Measurements from ENCODE around the gene MED10. TPM values are rescaled to one million over a fixed set of nuclear protein-coding genes. Genes with fewer than 3 reads are reported as not detected.

The MED10 gene
- total RNA-seq, 4 donors from 2014 or later = 14.6 to 29.7 (median 25.7) TPM

GRCh38 chr5:6396043-6396442 is 17.7 kb upstream of the MED10 start:
- WGBS, 2 donors = 89 to 91% methylated on average over 8 of the region's 8 CpGs
- intact Hi-C loops (cut with DNase I) = no loop called here
- H3K9me3 ChIP-seq = no peaks in the 10 kb centered on the region

GRCh38 chr5:6395621-6396020 is 17.3 kb upstream of the MED10 start:
- H3K36me3 ChIP-seq = no peaks in the 10 kb centered on the region
- H3K27ac ChIP-seq = no peak overlapping the region
- H3K4me3 ChIP-seq (replicated peaks in 1 of 3) = no peak overlapping the region
- TF ChIP-seq POLR2A (IDR thresholded peaks at IDR 0.05) (no peak), CTCF (IDR thresholded peaks at IDR 0.05) (no peak)
- no peaks in the 10 kb centered on the region for H3K4me1 ChIP-seq
- intact Hi-C loops (cut with DNase I) = no loop called here
- no peaks in the 10 kb centered on the region for H3K9me3 ChIP-seq
- H3K27me3 ChIP-seq = no peaks in the 10 kb centered on the region
- 76 to 80% methylated on average over 3 of the region's 3 CpGs for WGBS, 2 donors
- DNase-seq = no peak

More at GRCh38 chr5:6396043-6396442, 17.7 kb upstream of the MED10 start:
- no peak overlapping the region for H3K4me3 ChIP-seq (replicated peaks in 1 of 3)
- TF ChIP-seq POLR2A (IDR thresholded peaks at IDR 0.05) (no peak), CTCF (IDR thresholded peaks at IDR 0.05) (no peak)
- no peak for DNase-seq
- H3K27ac ChIP-seq = no peak overlapping the region
- H3K4me1 ChIP-seq = no peaks in the 10 kb centered on the region
- no peaks in the 10 kb centered on the region for H3K36me3 ChIP-seq
- H3K27me3 ChIP-seq = no peaks in the 10 kb centered on the region

GRCh38 chr5:6395102-6395445 is 16.7 kb upstream of the MED10 start:
- no peaks in the 10 kb centered on the region for H3K27me3 ChIP-seq
- H3K36me3 ChIP-seq = no peaks in the 10 kb centered on the region
- WGBS, 2 donors = 59 to 66% methylated on average over 4 to 6 of the region's 7 CpGs
- no peak overlapping the region for H3K27ac ChIP-seq
- H3K9me3 ChIP-seq = no peaks in the 10 kb centered on the region
- DNase-seq = no peak
- H3K4me1 ChIP-seq = no peaks in the 10 kb centered on the region
- H3K4me3 ChIP-seq (replicated peaks in 1 of 3) = no peak overlapping the region
- TF ChIP-seq POLR2A (IDR thresholded peaks at IDR 0.05) (no peak), CTCF (IDR thresholded peaks at IDR 0.05) (no peak)
- intact Hi-C loops (cut with DNase I) = no loop called here

- TF ChIP-seq CTCF (IDR thresholded peaks at IDR 0.05) (no peak), POLR2A (IDR thresholded peaks at IDR 0.05) (no peak)
- Histone ChIP-seq H3K9me3 (no peaks in the 10 kb centered on the region), H3K4me1 (no peaks in the 10 kb centered on the region), H3K36me3 (no peaks in the 10 kb centered on the region), H3K4me3 (replicated peaks in 1 of 3) (no peak overlapping the region), H3K27ac (no peak overlapping the region), H3K27me3 (no peaks in the 10 kb centered on the region)
- no peak for DNase-seq
- intact Hi-C loops (cut with DNase I) = no loop called here
- WGBS, 2 donors = 87% methylated on average over 12 of the region's 12 CpGs
Observed at GRCh38 chr5:6394429-6395101, 16.2 kb upstream of the MED10 start.

- peak in 1 of 2 donors; percentile 4 for DNase-seq
- Histone ChIP-seq H3K4me1 (no peaks in the 10 kb centered on the region), H3K4me3 (replicated peaks in 1 of 3) (no peak overlapping the region), H3K36me3 (no peaks in the 10 kb centered on the region), H3K27me3 (no peaks in the 10 kb centered on the region), H3K9me3 (no peaks in the 10 kb centered on the region), H3K27ac (no peak overlapping the region)
- 87 to 89% methylated on average over 2 of the region's 2 CpGs for WGBS, 2 donors
- TF ChIP-seq CTCF (IDR thresholded peaks at IDR 0.05) (no peak), POLR2A (IDR thresholded peaks at IDR 0.05) (no peak)
- intact Hi-C loops (cut with DNase I) = no loop called here
Observed at GRCh38 chr5:6393596-6394194, 15.3 kb upstream of the MED10 start.

Data from thyroid gland (tissue), 4 donors.